Uterine smooth muscle cell (primary cell): ENCODE measurements around the gene CR1L. TPM values are rescaled to one million over a fixed set of nuclear protein-coding genes. Genes with fewer than 3 reads are reported as not detected.

ENCODE experiments used
- total RNA-seq: library from RNA; depleted of rRNA; stranded (reverse); fragments of >200 nt; gene quantifications from 2 replicates; pipeline ENCODE4 v1.2.3, GENCODE V29; 2014

CR1L gene
- total RNA-seq, result not detected in 2 replicates

GRCh38 chr1:207644852-207645634, at the start of gene CR1L:
Gene CR1L (plus strand): TSS chr1:207645133. CDS start chr1:207645234, 101 bp downstream.

GRCh38 chr1:207751790-207752455, 107.0 kb downstream of the CR1L start, which contains the start of gene CD46:
Gene CD46 (plus strand): TSS chr1:207752054. CDS start chr1:207752213, 159 bp downstream.

Other genes with a start within 250 kb of the CR1L start
- not detected in 2 replicates for gene CR2, start 190.8 kb upstream of the CR1L start, total RNA-seq
- gene CR1, start 149.0 kb upstream of the CR1L start, total RNA-seq, result not detected in 2 replicates
- 113 and 120 TPM in 2 replicates for gene CD46, start 106.9 kb downstream of the CR1L start, total RNA-seq